Right ventricle myocardium superior (tissue), 1 donor: ENCODE results near the gene RPS21. TPM values are rescaled to one million over a fixed set of nuclear protein-coding genes. Genes with fewer than 3 reads are reported as not detected.
A peak's percentile ranks its signal among the peaks of the same experiment; 100 is the strongest.

Source experiments
- ATAC-seq: fragments of 200-7000 bp; cut with Tn5 transposase; one replicate; pipeline ENCODE4 v1.9.1; 2020; ENCODE audit warnings: mild to moderate bottlenecking; ENCODE audit not compliant: poor library complexity
- DNase-seq: peaks from one replicate; pipeline ENCODE4 v3.0.0-alpha.2; 2020
- intact Hi-C: fragments of 100-400 bp; cut with DNase I; formaldehyde crosslinking; loops from one replicate; pipeline ENCODE4 v1.11.2; 2022
- long read RNA-seq: library from polyadenylated mRNA; unstranded; transcript quantifications from one replicate; pipeline ENCODE4 v2.0.0, GENCODE V29; 2021
- total RNA-seq: library from RNA; stranded (reverse); fragmentation: NEBNext Ultra II Directional; extraction: Animal tissue kit (Norgen Biotek cat#: 25700); gene quantifications from one replicate; pipeline ENCODE4 v1.2.1, GENCODE V29; 2021
- donor health status: DM: no; HTN: yes; CAD: no; lungs with severe emphysema.

Gene RPS21
- total RNA-seq, result 732 TPM
- long read RNA-seq, transcript RPS21-201 (6 exons, 344 nt), result major isoform, 42 of 46 reads
- long read RNA-seq, partial matches to known transcripts, result 4 of 46 reads
- long read RNA-seq, other reads (novel, unspliced or antisense), result 0 of 46 reads

- intact Hi-C loops, result no loop called here
- ATAC-seq (peak; percentile 96), DNase-seq (peak; percentile 96)
Observed at GRCh38 chr20:62386383-62387218, at the start of gene RPS21. TSS of gene RPS21 (plus strand) at chr20:62387103. CDS start at chr20:62387339, 236 bp downstream.

- DNase-seq (no peak), ATAC-seq (no peak)
- intact Hi-C loops, result no loop called here
Observed at GRCh38 chr20:62337558-62338293, 49.2 kb upstream of the RPS21 start.

DNA sequence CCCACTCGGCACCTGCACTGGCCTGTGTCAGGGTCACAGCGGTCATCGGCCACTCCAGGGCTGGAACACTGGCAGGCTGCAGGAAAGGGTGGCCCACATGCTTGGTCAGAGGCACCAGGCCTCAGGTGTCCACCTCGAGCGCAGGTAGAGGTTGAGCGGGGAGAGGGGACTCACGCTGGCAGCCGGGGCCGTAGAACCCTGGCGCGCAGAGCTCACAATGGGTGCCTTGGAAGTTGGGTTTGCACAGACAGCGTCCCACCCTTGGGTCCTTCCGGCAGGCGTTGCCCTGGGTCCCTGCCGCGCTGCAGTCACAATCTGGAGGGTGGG lies 48.6 kb upstream of the RPS21 start:
- DNase-seq (no peak), ATAC-seq (no peak)
- intact Hi-C loops, result no loop called here

DNA sequence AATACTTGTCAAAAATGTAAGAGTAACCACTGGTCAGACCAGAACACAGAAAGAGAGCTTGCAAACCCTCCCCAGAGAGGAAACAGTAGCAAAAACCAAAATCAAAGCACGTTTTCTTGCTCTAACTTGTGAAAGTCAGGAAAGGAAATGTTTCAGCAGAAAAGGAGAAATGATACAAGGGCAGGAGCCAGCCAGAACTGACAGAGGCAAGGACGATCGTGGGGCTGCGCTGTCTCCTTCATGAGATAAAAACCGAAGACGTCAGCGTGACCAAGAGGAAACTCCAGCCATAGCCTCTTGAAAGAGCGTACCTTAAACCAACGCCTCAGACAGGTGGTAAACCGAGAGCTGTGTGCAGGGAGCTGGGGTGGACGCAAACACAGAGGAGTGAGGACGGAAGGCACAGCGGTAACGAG lies 47.2 kb upstream of the RPS21 start:
- intact Hi-C loops, result no loop called here
- no peak for ATAC-seq

GRCh38 chr20:62342910-62343309 lies 44.0 kb upstream of the RPS21 start:
- no peak for DNase-seq
- no peak for ATAC-seq
- intact Hi-C loops, result no loop called here

More for the DNA sequence above, 47.2 kb upstream of the RPS21 start:
- DNase-seq, result no peak

DNA sequence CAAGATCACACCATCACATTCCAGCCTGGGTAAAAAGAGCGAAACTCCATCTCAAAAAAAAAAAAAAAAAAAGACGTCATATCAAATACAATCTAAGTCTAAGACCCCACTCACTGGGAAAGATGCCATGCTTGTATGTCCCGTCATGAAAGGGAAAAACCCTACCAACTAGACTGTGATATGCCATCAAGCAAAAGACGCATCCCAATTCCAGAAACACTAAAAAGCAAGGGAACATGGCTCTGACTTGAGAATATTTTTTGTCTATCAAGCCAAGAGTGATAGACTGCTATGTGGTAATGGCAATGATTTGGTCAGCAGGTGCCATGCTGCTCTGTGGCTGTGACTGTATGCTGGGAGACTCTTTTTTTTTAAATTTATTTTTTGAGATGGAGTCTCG lies 42.8 kb upstream of the RPS21 start:
- intact Hi-C loops, result no loop called here
- no peak for ATAC-seq

DNA sequence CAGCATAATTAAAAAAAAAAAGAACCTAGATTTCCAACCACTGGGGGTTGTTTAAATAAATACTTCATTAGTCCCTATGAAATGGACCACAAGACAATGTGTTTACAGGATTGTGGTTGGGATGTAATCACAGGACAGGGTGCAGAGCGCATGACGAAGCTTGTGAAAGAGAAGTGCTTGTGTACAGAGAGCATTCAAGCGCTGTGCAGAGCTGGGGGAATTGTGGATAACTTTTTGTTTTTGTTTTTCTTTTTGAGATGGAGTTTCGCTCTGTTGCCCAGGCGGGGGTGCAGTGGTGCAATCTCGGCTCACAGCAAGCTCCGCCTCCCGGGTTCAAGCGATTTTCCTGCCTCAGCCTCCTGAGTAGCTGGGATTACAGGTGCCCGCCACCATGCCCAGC lies 42.1 kb upstream of the RPS21 start:
- intact Hi-C loops, result no loop called here
- ATAC-seq, result no peak
- peak; percentile 31 for DNase-seq

More for the DNA sequence above, 42.8 kb upstream of the RPS21 start:
- DNase-seq, result no peak

DNA sequence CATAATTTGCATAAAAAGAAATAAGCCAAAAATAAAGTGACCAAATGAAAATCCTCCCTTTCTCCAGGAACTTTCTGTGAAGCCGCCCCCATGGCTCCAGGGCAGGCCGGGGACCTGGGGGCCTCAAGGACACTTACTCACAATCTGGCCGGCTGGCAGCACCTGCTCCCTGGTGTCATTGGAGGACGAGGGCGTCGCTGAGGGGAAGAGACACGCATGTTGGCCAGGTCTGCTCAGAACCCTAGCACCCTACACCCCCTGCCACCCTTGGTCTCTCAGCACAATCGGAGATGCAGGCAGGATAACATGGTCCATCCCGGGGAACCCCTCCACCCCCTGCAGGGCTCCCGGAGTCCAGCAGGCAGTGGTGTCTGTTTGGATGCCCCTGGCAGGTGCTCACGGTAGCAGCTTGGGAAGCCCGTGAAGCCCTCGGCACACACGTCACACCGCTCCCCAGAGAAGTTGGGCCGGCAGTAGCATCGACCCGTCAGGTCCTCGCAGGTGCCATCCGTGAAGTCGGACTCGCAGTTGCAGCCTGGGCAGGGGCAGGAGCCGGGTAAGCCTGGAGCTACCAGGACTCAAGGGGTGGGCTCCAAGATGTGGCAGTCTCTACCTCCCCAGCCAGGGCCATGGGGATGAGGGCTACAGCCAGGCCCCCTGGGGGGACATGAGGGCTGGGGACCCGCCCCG lies 41.1 kb upstream of the RPS21 start:
- no peak for DNase-seq
- intact Hi-C loops, result no loop called here

GRCh38 chr20:62346398-62347150 lies 40.3 kb upstream of the RPS21 start:
- DNase-seq (peak; percentile 35), ATAC-seq (no peak)
- intact Hi-C loops, result no loop called here

More for the DNA sequence above, 41.1 kb upstream of the RPS21 start:
- no peak for ATAC-seq

GRCh38 chr20:62347151-62347404 lies 39.8 kb upstream of the RPS21 start:
- intact Hi-C loops, result no loop called here
- DNase-seq, result no peak
- no peak for ATAC-seq

DNA sequence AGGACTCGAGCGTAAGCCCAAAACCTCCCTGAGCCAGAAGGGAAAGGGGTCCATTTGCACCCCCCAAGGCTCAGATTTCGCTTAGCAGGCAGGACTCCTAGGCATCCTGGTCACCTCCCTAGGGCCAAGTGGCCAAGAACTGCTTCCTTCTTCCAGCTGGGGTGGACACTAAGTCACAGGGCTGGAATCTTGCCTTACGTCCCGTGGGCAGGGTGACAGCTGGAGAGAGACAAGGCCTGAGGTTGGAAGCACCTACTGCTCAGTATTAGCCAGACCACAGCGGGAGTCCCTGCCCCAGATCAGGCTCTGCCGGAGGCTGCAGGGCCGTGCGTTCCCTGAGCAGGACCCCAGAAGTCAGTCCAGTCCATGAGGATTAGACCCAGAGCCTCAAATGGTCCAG lies 39.5 kb upstream of the RPS21 start:
- no peak for DNase-seq
- no peak for ATAC-seq
- intact Hi-C loops, result no loop called here

GRCh38 chr20:62348604-62349003 lies 38.3 kb upstream of the RPS21 start:
- DNase-seq (no peak), ATAC-seq (no peak)
- intact Hi-C loops, result no loop called here

GRCh38 chr20:62349556-62350097 lies 37.3 kb upstream of the RPS21 start:
- ATAC-seq (no peak), DNase-seq (no peak)
- intact Hi-C loops, result no loop called here

DNA sequence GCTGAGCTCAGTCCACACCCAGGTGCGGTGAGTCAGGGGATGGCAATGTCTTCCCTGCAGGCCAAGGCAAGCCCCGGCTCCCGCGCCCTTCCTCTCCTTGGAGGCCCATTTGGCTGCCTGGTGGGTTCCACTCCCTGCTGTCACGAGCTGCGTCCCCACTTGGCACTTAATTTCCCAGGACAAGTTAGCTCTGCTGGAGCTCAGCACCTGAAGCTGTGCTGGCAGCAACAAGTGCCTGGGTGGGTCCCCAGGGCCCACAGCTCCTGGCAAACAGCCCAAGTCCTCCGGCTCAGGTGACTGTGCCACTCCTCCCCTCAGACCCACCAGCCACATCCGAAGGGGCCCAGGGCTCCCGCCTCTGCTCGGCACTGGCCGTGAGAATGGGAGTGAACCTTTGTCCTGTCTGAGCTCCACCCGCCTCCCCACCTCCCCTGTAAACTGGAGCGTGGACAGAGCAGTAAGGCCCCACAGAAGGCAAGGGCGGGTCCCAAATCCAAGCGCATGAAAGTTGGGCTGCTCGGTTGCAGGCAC lies 36.7 kb upstream of the RPS21 start:
- ATAC-seq (no peak), DNase-seq (peak; percentile 38)
- intact Hi-C loops, result no loop called here

DNA sequence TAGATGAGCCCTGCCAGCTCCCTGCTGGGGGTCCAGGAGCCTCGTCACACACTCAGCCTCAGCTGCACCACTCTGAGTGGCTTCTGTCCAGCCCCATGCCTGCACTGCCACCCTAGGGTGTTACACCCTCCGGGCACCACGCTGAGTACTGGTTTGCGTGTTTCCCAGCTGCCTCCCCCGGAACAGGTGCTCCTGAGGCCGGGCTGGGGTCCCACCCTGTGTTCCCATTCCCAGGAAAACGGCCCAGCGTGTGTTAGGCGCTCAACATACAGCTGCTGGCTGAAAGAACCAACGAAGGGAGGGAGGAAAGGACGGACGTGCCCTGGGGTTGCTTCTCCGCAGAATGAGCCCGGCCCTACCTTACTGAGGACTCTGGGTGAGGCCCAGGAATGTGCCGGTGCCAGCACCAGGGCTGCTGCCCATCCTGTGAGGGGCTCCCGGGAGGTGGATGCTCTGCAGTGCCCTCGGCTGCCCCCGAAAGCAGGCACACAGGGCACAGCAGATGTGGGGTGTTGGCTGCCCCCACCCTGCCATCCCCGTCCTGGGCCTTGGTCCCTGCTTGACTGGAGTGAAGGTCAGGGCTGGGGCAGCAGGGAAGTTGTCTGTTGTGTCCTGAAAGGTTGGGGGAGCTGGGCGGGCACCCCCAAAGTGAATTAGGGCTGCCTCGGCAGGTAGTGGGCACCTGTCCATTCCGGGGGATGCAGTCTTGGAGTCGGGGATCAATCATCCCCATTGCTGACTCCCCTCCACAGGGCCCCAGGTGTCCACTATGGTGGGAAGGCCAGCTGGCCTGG lies 36.1 kb upstream of the RPS21 start:
- intact Hi-C loops, result no loop called here
- ATAC-seq (no peak), DNase-seq (peak; percentile 17)

- ATAC-seq (no peak), DNase-seq (peak; percentile 39)
- intact Hi-C loops, result no loop called here
Observed at GRCh38 chr20:62351469-62352401, 35.2 kb upstream of the RPS21 start.
